ENCODE results near the gene CMIP.
"Not testable (repeated sequence)": the region's sequence is repeated elsewhere in the genome, so short reads cannot be mapped to it uniquely, and the experiment has no call there.

CMIP gene

DNA sequence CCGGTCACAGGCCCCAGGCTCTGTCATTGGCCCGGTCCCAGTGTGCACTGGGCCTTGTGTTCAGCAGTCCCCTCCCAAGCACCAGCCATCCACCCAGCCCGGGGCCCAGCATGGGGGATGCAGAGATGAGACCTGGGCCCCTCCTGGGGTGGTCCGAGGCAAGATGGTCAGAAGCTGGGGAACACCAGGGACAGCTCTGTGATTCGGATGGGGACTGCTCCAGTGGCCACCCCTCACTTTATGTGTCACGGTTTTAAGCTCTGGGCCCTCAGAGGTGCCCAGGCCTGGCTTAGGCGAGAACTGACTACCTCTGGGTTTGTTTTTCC lies 242.5 kb downstream of the CMIP start:
- in situ Hi-C loops (cut with HindIII; ENCODE audit: low pct_ligation_motif_present, low sequenced_read_pairs) = no loop called here
- Histone ChIP-seq H3K36me3 (replicated peaks) (peaks cover 6% of the 10 kb centered on the region), H3K27ac (no peak overlapping the region), H3K27me3 (replicated peaks) (no peaks in the 10 kb centered on the region), H3K4me3 (ENCODE audit: low read depth, low read length) (no peak overlapping the region)
- TF ChIP-seq CTCF (IDR thresholded peaks at IDR 0.05; ENCODE audit: low read depth, low read length, missing control alignments) = no peak
- no peak for DNase-seq

DNA sequence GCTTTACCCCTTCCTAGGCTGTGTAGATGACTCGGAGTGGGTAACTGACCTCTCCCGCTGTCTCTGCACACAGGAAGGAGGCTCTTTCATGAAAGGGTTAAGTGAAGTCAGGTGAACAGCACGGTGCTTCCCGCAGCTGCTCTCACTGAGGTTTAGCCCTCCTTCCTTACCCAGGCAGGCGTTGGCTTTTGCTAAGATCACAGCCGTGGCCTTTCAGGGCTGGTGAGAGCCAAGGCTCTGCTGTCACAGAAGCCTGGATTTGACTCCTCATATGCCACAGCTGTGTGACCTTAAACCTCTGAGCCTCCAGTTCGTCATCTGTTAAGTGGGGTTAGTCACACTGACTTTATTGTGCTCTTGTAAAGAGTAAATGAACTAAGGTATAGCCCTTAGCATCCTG lies 243.6 kb downstream of the CMIP start:
- H3K36me3 ChIP-seq (replicated peaks) = peaks cover 8% of the 10 kb centered on the region
- TF ChIP-seq CTCF (IDR thresholded peaks at IDR 0.05; ENCODE audit: low read depth, low read length, missing control alignments) = no peak
- in situ Hi-C loops (cut with HindIII; ENCODE audit: low pct_ligation_motif_present, low sequenced_read_pairs) = no loop called here
- no peak overlapping the region for H3K27ac ChIP-seq
- no peak for DNase-seq
- no peak overlapping the region for H3K4me3 ChIP-seq (ENCODE audit: low read depth, low read length)
- H3K27me3 ChIP-seq (replicated peaks) = no peaks in the 10 kb centered on the region

DNA sequence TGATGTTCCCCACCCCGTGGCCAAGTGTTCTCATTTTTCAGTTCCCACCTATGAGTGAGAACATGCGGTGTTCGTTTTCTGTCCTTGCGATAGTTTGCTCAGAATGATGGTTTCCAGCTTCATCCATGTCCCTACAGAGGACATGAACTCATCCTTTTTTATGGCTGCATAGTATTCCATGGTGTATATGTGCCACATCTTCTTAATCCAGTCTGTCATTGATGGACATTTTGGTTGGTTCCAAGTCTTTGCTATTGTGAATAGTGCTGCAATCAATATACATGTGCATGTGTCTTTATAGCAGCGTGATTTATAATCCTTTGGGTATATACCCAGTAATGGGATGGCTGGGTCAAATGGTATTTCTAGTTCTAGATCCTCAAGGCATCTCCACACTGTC lies 244.2 kb downstream of the CMIP start:
- in situ Hi-C loops (cut with HindIII; ENCODE audit: low pct_ligation_motif_present, low sequenced_read_pairs); H3K27me3 ChIP-seq (replicated peaks); H3K27ac ChIP-seq; DNase-seq; H3K4me3 ChIP-seq (ENCODE audit: low read depth, low read length): not testable (repeated sequence)
- H3K36me3 ChIP-seq (replicated peaks) = peaks cover 15% of the 10 kb centered on the region

DNA sequence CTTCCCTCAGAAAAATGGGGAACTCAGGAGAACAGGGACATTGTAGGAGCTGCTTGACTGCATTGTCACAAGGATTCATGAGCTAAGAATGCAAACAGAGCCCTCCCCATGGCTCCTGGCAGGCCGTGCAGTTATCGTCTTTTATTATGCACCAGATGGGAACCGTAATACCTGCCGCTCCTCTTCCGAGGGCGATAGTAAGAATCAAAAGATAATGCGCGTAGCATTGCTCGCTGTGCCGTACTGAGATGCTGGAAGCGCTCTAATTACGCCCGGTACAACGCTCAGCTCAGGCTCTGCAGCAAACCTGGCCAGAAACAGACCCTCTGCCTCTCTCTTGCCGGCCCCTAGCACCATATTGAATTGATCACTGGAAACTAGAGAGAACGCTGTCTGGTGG lies 247.4 kb downstream of the CMIP start:
- Histone ChIP-seq H3K27ac (no peak overlapping the region), H3K36me3 (replicated peaks) (peaks cover 19% of the 10 kb centered on the region)
- in situ Hi-C loops (cut with HindIII; ENCODE audit: low pct_ligation_motif_present, low sequenced_read_pairs) = no loop called here

DNA sequence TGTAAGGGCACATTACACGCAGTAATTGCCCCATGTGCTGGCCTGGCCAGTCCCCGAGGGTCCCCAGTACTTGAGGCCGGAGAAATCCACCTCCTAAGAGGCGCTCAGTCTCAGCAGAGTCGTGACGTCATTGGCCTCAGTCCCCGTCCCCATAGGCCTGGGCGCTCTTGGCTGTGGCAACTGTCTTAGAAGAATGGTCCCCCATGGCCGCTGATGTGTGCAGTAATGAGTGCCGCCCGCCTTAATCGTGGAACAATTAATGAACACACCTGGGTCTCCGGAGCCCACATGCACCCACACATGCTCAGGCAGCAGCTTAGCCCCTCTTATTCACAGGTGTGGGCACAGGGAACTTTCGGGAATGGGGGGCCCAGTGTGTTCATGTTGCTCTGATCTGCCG lies 248.0 kb downstream of the CMIP start:
- DNase-seq = no peak
- no peak overlapping the region for H3K4me3 ChIP-seq (ENCODE audit: low read depth, low read length)
- H3K27ac ChIP-seq = no peak overlapping the region
- H3K36me3 ChIP-seq (replicated peaks) = peaks cover 19% of the 10 kb centered on the region
- in situ Hi-C loops (cut with HindIII; ENCODE audit: low pct_ligation_motif_present, low sequenced_read_pairs) = no loop called here
- no peak for TF ChIP-seq CTCF (IDR thresholded peaks at IDR 0.05; ENCODE audit: low read depth, low read length, missing control alignments)
- H3K27me3 ChIP-seq (replicated peaks) = no peaks in the 10 kb centered on the region

More for the DNA sequence above, 247.4 kb downstream of the CMIP start:
- no peak for DNase-seq
- H3K4me3 ChIP-seq (ENCODE audit: low read depth, low read length) = no peak overlapping the region
- no peaks in the 10 kb centered on the region for H3K27me3 ChIP-seq (replicated peaks)
- TF ChIP-seq CTCF (IDR thresholded peaks at IDR 0.05; ENCODE audit: low read depth, low read length, missing control alignments) = no peak

GRCh38 chr16:81693041-81693743 lies 248.6 kb downstream of the CMIP start:
- Histone ChIP-seq H3K27ac (no peak overlapping the region), H3K27me3 (replicated peaks) (no peaks in the 10 kb centered on the region), H3K4me3 (ENCODE audit: low read depth, low read length) (no peak overlapping the region), H3K36me3 (replicated peaks) (peaks cover 20% of the 10 kb centered on the region)
- DNase-seq = peak; percentile 34
- TF ChIP-seq CTCF (IDR thresholded peaks at IDR 0.05; ENCODE audit: low read depth, low read length, missing control alignments) = no peak
- in situ Hi-C loops (cut with HindIII; ENCODE audit: low pct_ligation_motif_present, low sequenced_read_pairs) = no loop called here
